UCSD-AML1 (cell line): ENCODE data around the gene COL5A1.

ENCODE experiments used
- DNase-seq: peaks from one replicate; lab custom pipeline; 2025; ENCODE audit not compliant: unreplicated experiment; lab: John Stamatoyannopoulos, UW

The COL5A1 gene

GRCh38 chr9:134724202-134724911 is 82.8 kb downstream of the COL5A1 start:
- DNase-seq: no peak

DNA sequence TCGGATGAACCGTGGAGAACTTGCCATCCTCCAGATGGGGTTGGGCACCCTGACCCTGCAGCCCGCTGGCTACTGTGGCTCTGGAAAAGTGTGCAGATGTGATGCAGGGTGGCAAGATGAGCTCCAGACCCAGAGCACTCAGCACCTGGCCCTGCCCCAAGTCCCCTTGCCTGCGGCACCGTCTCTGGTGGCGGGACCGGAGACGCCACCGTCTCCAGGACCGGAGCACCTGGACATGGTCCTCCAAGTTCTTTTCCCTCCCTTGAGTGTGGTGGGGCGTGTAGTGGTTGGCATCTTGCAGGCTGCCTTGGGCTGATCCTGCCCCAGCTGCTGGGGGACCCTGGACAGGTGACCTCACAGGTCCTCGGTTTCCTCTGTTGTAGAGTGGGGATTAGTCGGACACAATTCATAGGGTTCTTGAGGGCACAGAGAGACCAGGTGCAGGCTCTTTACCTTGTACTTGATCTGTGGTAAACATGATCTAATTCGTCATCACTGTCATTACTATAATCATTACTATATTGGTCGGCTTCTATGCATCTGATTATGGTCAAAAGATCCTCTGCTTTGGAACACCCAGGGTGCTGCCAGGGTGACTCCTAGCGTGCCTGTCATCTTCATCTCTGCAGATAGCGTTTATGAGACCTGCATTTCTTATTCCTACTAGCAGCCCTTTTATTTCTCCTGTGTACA is 83.5 kb downstream of the COL5A1 start:
- DNase-seq: no peak

DNA sequence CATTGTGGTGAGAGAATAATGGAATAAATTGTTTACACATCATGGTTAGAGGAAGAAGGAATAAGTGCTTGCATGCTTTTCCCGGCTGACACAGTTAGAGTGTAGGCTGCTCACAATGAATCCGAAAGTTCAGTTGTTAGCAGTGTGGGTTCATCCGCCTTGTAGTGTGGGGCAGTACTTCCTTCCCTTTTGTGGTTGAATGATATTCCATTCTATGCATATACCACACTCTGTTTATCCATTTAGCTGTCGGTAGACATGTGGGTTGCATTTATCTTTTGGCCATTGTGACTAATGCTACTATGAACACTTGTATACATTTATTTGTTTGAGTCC is 84.0 kb downstream of the COL5A1 start:
- DNase-seq: peak; percentile 32

GRCh38 chr9:134726026-134726721 is 84.6 kb downstream of the COL5A1 start:
- no peak for DNase-seq

- DNase-seq: no peak
Observed at GRCh38 chr9:134726722-134727034, 85.1 kb downstream of the COL5A1 start.

- DNase-seq: no peak
Observed at GRCh38 chr9:134728021-134728795, 86.6 kb downstream of the COL5A1 start.

DNA sequence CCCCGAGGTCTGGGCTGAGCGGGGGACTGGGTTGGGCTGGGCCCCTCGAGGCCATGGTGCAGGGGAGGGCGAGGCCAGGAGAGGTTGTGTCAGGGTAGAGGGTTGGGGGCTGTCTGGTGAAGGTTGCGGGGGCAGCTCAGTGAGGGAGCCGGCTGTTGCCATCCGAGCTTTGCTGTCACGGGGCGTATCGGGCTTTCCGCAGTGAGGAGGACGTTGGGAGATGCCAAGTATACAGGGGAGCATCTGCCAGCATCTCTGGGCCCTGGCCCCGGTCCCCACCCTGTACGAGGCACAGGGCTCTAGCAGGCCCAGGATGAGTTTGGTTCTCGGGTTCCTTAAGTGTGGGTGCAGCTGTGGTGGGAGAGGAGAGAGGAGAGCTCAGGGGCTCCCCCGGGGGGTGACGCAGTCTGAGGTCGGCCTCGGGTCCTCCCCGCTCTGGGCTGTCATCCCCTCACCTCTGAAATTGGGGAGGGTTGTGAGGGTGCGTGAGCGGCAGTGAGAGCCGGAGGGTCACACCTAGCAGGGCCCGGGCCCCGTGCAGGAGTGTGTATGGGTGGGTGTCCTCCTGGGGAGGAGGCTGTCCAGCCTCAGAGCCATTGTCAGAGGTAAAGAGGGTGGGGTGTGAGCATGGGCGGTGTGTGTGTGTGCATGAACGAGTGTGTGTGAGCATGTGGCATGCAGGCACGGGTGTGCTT is 87.3 kb downstream of the COL5A1 start:
- DNase-seq: no peak

- DNase-seq: no peak
Observed at GRCh38 chr9:134730011-134730760, 88.6 kb downstream of the COL5A1 start.

- DNase-seq: no peak
Observed at GRCh38 chr9:134730761-134731496, 89.3 kb downstream of the COL5A1 start.

DNA sequence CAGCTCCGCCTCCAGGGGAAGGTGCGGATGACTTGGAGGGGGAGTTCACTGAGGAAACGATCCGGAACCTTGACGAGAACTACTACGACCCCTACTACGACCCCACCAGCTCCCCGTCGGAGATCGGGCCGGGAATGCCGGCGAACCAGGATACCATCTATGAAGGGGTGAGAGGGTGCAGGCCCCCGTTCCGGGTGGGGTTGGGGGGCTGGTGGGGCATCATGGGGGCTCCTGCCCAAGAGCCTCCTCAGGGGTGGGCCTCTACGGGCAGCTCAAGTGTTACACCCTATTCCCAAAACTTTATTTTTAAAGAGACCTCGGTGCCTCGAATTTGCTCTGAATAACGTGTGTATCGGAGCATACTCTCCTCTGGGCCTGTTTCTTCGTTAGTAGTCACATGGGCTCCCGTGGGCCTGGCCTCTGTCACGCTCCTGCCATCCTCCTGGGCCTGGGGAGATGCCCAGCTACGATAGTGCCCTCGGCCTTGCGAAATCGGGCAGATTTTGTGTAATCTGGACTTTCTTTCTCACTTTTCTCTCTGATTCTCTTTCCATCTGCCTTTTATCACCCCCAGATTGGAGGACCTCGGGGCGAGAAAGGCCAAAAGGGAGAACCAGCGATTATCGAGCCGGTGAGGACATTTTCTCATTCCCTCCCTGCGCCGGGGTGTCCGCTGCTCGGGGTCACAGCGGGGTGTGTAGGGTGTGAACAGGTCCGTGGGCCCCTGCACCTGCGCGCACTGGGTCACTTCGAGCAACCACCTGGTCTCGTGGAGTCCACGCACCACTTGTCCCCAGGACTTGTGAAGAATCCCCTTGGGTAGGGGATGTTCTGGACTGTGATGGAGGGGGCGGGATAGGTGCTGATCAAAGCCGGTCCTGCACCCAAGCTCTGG is 90.1 kb downstream of the COL5A1 start:
- no peak for DNase-seq

DNA sequence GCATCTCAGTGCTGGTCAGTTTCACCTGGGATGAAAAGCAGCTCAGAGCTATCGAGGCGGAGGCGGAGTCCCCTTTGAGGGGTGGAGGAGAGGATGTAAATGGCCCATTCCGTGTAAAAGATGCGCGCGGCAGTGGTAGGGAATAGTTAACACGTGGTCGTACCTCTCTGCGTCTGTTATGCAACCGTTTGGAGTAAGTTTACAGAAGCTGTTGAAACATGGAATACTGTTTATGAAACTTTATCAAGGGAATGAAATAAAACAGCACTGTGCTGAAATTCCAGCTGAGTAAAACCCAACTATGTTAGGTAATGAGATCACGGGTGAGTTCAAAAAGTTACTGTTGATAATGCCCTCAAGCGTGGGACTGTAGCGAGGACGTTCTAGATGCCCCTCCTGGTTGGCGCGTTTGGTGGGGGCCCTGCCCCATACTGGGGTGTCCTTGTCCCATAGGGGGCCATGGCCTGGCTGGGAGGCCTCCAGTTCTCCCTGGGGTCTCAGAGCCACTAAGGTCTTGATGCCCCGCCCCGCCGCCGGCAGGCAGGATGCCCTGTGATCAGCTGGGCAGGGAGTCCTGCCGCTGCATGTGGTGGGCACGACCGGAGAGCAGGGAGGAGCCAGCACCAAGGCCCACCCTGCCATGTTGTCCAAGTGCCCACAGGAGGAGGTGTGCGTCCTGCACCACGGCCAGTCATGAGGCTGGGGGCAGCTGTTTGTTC is 90.9 kb downstream of the COL5A1 start:
- DNase-seq: no peak

DNA sequence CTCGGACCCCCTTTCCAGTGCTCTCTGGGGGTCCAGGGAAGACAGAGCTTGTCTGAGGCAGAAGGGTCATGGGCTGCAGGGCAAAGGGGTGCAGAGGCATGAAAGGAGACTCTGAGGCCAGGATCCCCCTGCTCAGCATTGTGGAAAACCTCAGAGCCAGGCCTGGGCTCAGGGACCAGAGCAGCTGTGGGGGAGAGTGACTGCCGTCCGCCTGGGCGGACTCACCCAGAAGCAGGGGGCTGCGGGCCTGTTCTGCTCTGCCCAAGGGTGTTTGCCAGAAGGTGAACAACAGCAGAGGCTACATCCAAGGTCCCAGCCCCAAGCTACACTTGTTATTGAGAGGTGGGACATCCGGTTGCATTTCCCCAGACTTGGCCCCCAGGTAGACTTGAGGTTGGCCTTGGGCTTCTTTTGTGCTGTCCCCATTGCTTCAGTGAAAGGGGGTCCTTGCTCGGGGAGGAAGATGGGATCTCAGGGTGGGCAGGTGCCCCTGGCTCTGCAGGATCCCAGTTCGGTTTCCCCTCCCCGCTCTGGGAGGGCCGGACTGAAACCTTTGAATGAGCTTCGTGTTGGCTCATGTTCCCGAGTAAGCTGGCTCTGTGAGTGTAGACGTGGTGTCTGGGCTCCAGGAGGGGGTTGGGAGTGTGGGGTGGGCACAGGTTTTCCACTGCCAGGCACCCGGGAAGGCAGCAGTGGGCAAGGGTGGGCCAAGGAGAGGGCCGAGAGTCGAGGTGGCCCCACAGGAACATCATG is 92.1 kb downstream of the COL5A1 start:
- no peak for DNase-seq

GRCh38 chr9:134734270-134734669 is 92.7 kb downstream of the COL5A1 start:
- DNase-seq: no peak

DNA sequence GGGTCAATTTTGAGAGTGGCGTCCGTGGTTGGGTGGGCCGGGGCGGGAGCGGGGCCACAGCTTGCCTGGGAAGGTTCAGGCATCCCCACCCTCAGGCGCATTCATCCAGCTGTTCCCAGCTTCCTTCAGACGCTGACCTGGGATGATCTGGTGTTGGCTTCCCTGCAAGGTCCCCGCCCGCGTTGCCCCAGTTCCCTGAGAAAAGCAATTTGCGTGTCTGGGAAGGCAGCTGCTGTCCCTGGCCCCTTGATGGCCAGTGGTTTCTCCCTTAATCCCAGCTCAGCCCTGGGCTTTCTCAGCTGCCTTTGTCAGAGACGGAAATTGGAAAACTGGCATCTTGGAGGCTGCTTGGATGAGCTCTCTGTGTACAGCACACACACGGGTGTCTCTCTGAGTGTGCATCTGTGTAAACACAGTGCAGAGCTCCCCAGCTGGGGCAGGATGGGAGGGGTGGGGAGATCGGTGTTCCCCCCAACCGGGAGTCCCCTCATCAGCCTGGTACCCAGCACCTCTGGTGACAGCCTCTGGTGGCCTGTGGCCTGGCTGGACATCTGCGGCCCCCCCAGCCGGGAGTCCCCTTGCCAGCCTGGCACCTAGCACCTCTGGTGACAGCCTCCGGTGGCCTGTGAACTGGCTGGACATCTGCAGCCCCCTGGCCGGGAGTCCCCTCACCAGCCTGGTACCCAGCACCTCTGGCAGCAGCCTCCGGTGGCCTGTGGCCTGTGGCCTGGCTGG is 94.0 kb downstream of the COL5A1 start:
- no peak for DNase-seq

DNA sequence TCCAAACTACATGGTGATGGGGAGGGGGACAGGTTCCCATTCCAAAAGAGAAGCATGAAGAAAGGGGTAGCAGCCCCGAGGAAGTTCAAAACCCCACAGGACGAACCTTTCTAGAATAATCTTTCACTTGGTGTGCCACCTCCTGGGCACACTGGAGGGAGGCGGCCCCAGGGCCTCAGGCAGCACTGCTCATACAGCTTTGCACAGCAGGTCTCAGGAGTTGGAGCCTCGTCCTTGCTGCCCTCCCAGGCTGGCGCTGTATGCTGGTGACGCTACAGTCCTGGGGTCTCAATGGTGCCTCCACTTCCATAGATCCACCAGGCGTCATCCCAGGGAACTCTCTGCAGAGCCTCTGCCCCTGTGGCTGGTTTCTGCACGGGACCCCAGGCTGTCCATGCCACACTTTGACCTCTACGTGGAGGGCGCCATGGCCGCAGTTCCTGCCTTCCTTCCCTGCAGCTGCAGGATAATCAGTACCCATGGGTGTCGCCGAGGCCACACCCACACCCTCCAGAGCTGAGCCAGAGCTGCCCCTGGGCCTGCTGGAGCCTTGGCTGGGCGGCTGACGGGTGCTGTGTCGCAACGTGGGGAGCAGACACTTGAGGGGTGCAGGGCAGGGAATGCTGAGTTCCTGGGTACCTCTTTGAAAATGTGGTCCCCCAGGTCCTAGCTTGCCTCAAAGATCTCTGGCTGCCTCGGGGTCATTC is 95.3 kb downstream of the COL5A1 start:
- DNase-seq: no peak
